ENCODE data around the gene ATXN10.
"Not testable (repeated sequence)": the region's sequence is repeated elsewhere in the genome, so short reads cannot be mapped to it uniquely, and the experiment has no call there.

The ATXN10 gene

GRCh38 chr22:45671783-45672563 lies at the start of gene ATXN10:
Gene ATXN10, plus strand, starts transcription at chr22:45671834. Its CDS starts 230 bp downstream, at chr22:45672064.
- no peak for FAIRE-seq
- TF ChIP-seq POLR2A (IDR thresholded peaks at IDR 0.05; ENCODE audit: low read depth, low read length): peak; percentile 55; the same call in 1 of the 2 replicates
- peak; percentile 45 for DNase-seq (ENCODE audit: insufficient read length, low spot score)

- FAIRE-seq (no peak), DNase-seq (ENCODE audit: insufficient read length, low spot score) (no peak)
- TF ChIP-seq POLR2A (IDR thresholded peaks at IDR 0.05; ENCODE audit: low read depth, low read length): no peak
These were observed 49.6 kb upstream of the ATXN10 start for GRCh38 chr22:45621836-45622600.

GRCh38 chr22:45623464-45624145 lies 48.0 kb upstream of the ATXN10 start:
- DNase-seq (ENCODE audit: insufficient read length, low spot score); FAIRE-seq: not testable (repeated sequence)

- TF ChIP-seq POLR2A (IDR thresholded peaks at IDR 0.05; ENCODE audit: low read depth, low read length): no peak
- DNase-seq (ENCODE audit: insufficient read length, low spot score) (no peak), FAIRE-seq (no peak)
These were observed 45.4 kb upstream of the ATXN10 start for GRCh38 chr22:45626198-45626651.

- no peak for TF ChIP-seq POLR2A (IDR thresholded peaks at IDR 0.05; ENCODE audit: low read depth, low read length)
- DNase-seq (ENCODE audit: insufficient read length, low spot score) (no peak), FAIRE-seq (no peak)
These were observed 44.0 kb upstream of the ATXN10 start for GRCh38 chr22:45627489-45628233.

GRCh38 chr22:45628515-45628914 lies 43.1 kb upstream of the ATXN10 start:
- no peak for DNase-seq (ENCODE audit: insufficient read length, low spot score)
- FAIRE-seq: no peak
- no peak for TF ChIP-seq POLR2A (IDR thresholded peaks at IDR 0.05; ENCODE audit: low read depth, low read length)

- no peak for TF ChIP-seq POLR2A (IDR thresholded peaks at IDR 0.05; ENCODE audit: low read depth, low read length)
- FAIRE-seq (no peak), DNase-seq (ENCODE audit: insufficient read length, low spot score) (no peak)
These were observed 42.1 kb upstream of the ATXN10 start for GRCh38 chr22:45629469-45630089.

GRCh38 chr22:45630436-45630835 lies 41.2 kb upstream of the ATXN10 start:
- TF ChIP-seq POLR2A (IDR thresholded peaks at IDR 0.05; ENCODE audit: low read depth, low read length): no peak
- DNase-seq (ENCODE audit: insufficient read length, low spot score) (no peak), FAIRE-seq (no peak)

- TF ChIP-seq POLR2A (IDR thresholded peaks at IDR 0.05; ENCODE audit: low read depth, low read length): no peak
- FAIRE-seq (no peak), DNase-seq (ENCODE audit: insufficient read length, low spot score) (no peak)
These were observed 40.3 kb upstream of the ATXN10 start for GRCh38 chr22:45631140-45631840.

- no peak for TF ChIP-seq POLR2A (IDR thresholded peaks at IDR 0.05; ENCODE audit: low read depth, low read length)
- FAIRE-seq (no peak), DNase-seq (ENCODE audit: insufficient read length, low spot score) (no peak)
These were observed 39.8 kb upstream of the ATXN10 start for GRCh38 chr22:45631841-45632238.

- TF ChIP-seq POLR2A (IDR thresholded peaks at IDR 0.05; ENCODE audit: low read depth, low read length): no peak
- DNase-seq (ENCODE audit: insufficient read length, low spot score): no peak
- no peak for FAIRE-seq
These were observed 38.7 kb upstream of the ATXN10 start for GRCh38 chr22:45632791-45633515.

GRCh38 chr22:45636683-45637082 lies 35.0 kb upstream of the ATXN10 start:
- no peak for TF ChIP-seq POLR2A (IDR thresholded peaks at IDR 0.05; ENCODE audit: low read depth, low read length)
- no peak for FAIRE-seq

More at GRCh38 chr22:45636683-45637082, 35.0 kb upstream of the ATXN10 start:
- DNase-seq (ENCODE audit: insufficient read length, low spot score): no peak
